ENCODE results near the gene CSAD.

DNA sequence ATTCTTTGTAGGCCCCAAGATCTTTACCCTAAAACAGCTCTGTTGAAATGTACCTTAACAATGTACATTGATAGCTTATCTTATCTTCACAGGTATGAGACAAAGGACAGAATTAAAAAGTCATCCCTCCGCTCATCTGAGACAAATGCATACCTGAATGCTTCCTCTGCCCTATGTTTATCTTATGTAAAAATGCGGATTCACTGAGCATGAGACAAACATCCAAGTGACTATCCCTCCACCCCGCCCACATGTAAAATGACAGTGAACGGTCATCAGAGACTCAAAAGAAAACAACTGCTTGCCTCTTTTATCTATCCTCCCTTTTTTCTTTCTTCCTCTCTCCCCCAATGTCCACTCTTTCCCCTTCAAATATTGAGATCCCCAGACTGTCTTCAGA is 37.4 kb downstream of the CSAD start:
- TF ChIP-seq EZH2phosphoT487 (IDR thresholded peaks at IDR 0.05; ENCODE audit: insufficient read depth, low read depth), result no peak
- no peak for TF ChIP-seq EZH2 (IDR thresholded peaks at IDR 0.05; ENCODE audit: insufficient read depth, poor library complexity, severe bottlenecking)
